Tibial nerve (tissue), 4 donors: Measurements from ENCODE around the gene ATP6V1E1.

Experiments
- EP300 ChIP-seq, 2 donors: sonication (generic); formaldehyde crosslinking; IDR thresholded peaks; one replicate each; pipeline ENCODE4 v1.6.1; 2017; ENCODE audit warnings: antibody characterized with exemption in 2 of 2, mild to moderate bottlenecking in 1 of 2
- POLR2A ChIP-seq, 2 donors: fragments of 450-650 bp; IDR thresholded peaks; one replicate each; pipeline ENCODE4 v1.6.1; 2017; ENCODE audit warnings: antibody characterized with exemption in 2 of 2, mild to moderate bottlenecking in 2 of 2, moderate library complexity in 2 of 2
- TF ChIP-seq, protein P1 (sequence below), 5 experiments: fragments of 200-600 bp in 3 of 5; fragments of 450-650 bp in 2 of 5; sonication (generic) in 3 of 5; IDR thresholded peaks; one replicate each; pipeline ENCODE4 v1.5.1; 2016 to 2019; ENCODE audit warnings: antibody characterized with exemption in 5 of 5, mild to moderate bottlenecking in 3 of 5, moderate library complexity in 2 of 5

DNA sequence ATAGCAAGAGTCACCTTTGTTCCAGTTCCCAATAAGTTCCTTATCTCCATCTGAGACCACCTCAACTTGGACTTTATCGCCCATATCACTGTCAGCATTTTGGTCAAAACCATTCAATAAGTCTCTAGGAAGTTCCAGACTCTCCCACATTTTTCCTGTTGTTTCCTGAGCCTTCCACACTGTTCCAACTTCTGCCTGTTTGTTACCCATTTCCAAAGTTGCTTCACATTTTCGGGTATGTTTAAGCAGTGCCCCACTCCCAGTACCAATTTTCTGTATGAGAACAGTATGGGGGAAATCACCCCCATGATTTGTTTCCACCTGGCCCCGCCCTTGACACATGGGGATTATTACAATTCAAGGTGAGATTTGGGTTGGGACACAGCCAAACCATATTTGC, 36.7 kb upstream of the ATP6V1E1 start:
- no peak for TF ChIP-seq POLR2A (IDR thresholded peaks at IDR 0.05)
- TF ChIP-seq, protein P1, sequence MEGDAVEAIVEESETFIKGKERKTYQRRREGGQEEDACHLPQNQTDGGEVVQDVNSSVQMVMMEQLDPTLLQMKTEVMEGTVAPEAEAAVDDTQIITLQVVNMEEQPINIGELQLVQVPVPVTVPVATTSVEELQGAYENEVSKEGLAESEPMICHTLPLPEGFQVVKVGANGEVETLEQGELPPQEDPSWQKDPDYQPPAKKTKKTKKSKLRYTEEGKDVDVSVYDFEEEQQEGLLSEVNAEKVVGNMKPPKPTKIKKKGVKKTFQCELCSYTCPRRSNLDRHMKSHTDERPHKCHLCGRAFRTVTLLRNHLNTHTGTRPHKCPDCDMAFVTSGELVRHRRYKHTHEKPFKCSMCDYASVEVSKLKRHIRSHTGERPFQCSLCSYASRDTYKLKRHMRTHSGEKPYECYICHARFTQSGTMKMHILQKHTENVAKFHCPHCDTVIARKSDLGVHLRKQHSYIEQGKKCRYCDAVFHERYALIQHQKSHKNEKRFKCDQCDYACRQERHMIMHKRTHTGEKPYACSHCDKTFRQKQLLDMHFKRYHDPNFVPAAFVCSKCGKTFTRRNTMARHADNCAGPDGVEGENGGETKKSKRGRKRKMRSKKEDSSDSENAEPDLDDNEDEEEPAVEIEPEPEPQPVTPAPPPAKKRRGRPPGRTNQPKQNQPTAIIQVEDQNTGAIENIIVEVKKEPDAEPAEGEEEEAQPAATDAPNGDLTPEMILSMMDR (IDR thresholded peaks at IDR 0.05): no peak
- no peak for TF ChIP-seq EP300 (IDR thresholded peaks at IDR 0.05)
